Measurements from ENCODE around the gene ASCL2. TPM values are rescaled to one million over a fixed set of nuclear protein-coding genes. Genes with fewer than 3 reads are reported as not detected.

The ASCL2 gene
- 0.16 TPM in 1 of 2 replicates, not detected in the other for total RNA-seq
- long read RNA-seq, result 0 reads

- Mint-ChIP-seq H3K4me1 (peaks cover 4% of the 10 kb centered on the region), H3K36me3 (ENCODE audit: low read depth) (no peaks in the 10 kb centered on the region), H3K4me3 (no peak within 1 kb of the TSS), H3K9me3 (no peaks in the 10 kb centered on the region), H3K27ac (ENCODE audit: unreplicated experiment) (no peak within 1 kb of the TSS), H3K27me3 (ENCODE audit: low read depth) (peaks cover 79% of the 10 kb centered on the region)
- no peak for TF ChIP-seq CTCF (conservative IDR thresholded peaks at IDR 0.05)
- DNase-seq (ENCODE audit: low read depth, low spot score), result no peak
These were observed at the start of gene ASCL2 for GRCh38 chr11:2270322-2271076. Gene ASCL2 (minus strand): TSS chr11:2270588. CDS start chr11:2270332, 256 bp downstream.

GRCh38 chr11:2319791-2320472 is 49.5 kb upstream of the ASCL2 start:
- no peaks in the 10 kb centered on the region for H3K4me1 Mint-ChIP-seq
- no peak for DNase-seq (ENCODE audit: low read depth, low spot score)
- peak overlapping the region; percentile 27 for H3K27ac Mint-ChIP-seq (ENCODE audit: unreplicated experiment)
- peaks cover 5% of the 10 kb centered on the region for H3K9me3 Mint-ChIP-seq
- H3K27me3 Mint-ChIP-seq (ENCODE audit: low read depth), result peaks cover 13% of the 10 kb centered on the region
- no peaks in the 10 kb centered on the region for H3K36me3 Mint-ChIP-seq (ENCODE audit: low read depth)
- no peak overlapping the region for H3K4me3 Mint-ChIP-seq
- TF ChIP-seq CTCF (conservative IDR thresholded peaks at IDR 0.05), result no peak

- TF ChIP-seq CTCF (conservative IDR thresholded peaks at IDR 0.05), result no peak
These were observed 48.3 kb upstream of the ASCL2 start for GRCh38 chr11:2318707-2319106.

GRCh38 chr11:2318123-2318522 is 47.7 kb upstream of the ASCL2 start:
- H3K4me1 Mint-ChIP-seq, result no peaks in the 10 kb centered on the region
- H3K9me3 Mint-ChIP-seq, result peaks cover 5% of the 10 kb centered on the region
- H3K36me3 Mint-ChIP-seq (ENCODE audit: low read depth), result no peaks in the 10 kb centered on the region
- DNase-seq (ENCODE audit: low read depth, low spot score), result no peak
- peaks cover 13% of the 10 kb centered on the region for H3K27me3 Mint-ChIP-seq (ENCODE audit: low read depth)
- no peak for TF ChIP-seq CTCF (conservative IDR thresholded peaks at IDR 0.05)
- H3K27ac Mint-ChIP-seq (ENCODE audit: unreplicated experiment), result no peak overlapping the region
- no peak overlapping the region for H3K4me3 Mint-ChIP-seq

More at GRCh38 chr11:2318707-2319106, 48.3 kb upstream of the ASCL2 start:
- Mint-ChIP-seq H3K27ac (ENCODE audit: unreplicated experiment) (no peak overlapping the region), H3K4me3 (no peak overlapping the region), H3K9me3 (peaks cover 5% of the 10 kb centered on the region), H3K27me3 (ENCODE audit: low read depth) (peaks cover 13% of the 10 kb centered on the region), H3K36me3 (ENCODE audit: low read depth) (no peaks in the 10 kb centered on the region), H3K4me1 (no peaks in the 10 kb centered on the region)
- no peak for DNase-seq (ENCODE audit: low read depth, low spot score)

- no peak overlapping the region for H3K4me3 Mint-ChIP-seq
- peaks cover 9% of the 10 kb centered on the region for H3K27me3 Mint-ChIP-seq (ENCODE audit: low read depth)
- H3K36me3 Mint-ChIP-seq (ENCODE audit: low read depth), result no peaks in the 10 kb centered on the region
- no peak for DNase-seq (ENCODE audit: low read depth, low spot score)
- TF ChIP-seq CTCF (conservative IDR thresholded peaks at IDR 0.05), result no peak
- no peaks in the 10 kb centered on the region for H3K4me1 Mint-ChIP-seq
- no peak overlapping the region for H3K27ac Mint-ChIP-seq (ENCODE audit: unreplicated experiment)
- H3K9me3 Mint-ChIP-seq, result no peaks in the 10 kb centered on the region
These were observed 47.1 kb upstream of the ASCL2 start for GRCh38 chr11:2317354-2318050.

Data from neural crest cell (in vitro differentiated cells).